ENCODE data around the gene TIGD6. TPM values are rescaled to one million over a fixed set of nuclear protein-coding genes. Genes with fewer than 3 reads are reported as not detected.
"Not testable (repeated sequence)": the region's sequence is repeated elsewhere in the genome, so short reads cannot be mapped to it uniquely, and the experiment has no call there.

TIGD6 gene
- total and polyA plus RNA-seq, 8 donors = 3.7 to 5.8 (median 4.4) TPM

- no peaks in the 10 kb centered on the region for H3K4me1 ChIP-seq
- no peak for TF ChIP-seq CTCF (IDR thresholded peaks at IDR 0.05)
- intact Hi-C loops (cut with DNase I) = no loop called here
- peaks cover 12 to 98% of the 10 kb centered on the region in 2 donors for H3K36me3 ChIP-seq
- no peaks in the 10 kb centered on the region for H3K27me3 ChIP-seq
- ATAC-seq (peak; percentile 9), DNase-seq (no peak)
- no peaks in the 10 kb centered on the region for H3K9me3 ChIP-seq
- H3K27ac ChIP-seq = no peak overlapping the region
- H3K4me3 ChIP-seq = no peak overlapping the region
Measured at GRCh38 chr5:150035139-150035895, 34.9 kb upstream of the TIGD6 start.

- no peak for TF ChIP-seq CTCF (IDR thresholded peaks at IDR 0.05)
Measured at GRCh38 chr5:150034662-150035061, 34.2 kb upstream of the TIGD6 start.

GRCh38 chr5:150033334-150033733 is 32.9 kb upstream of the TIGD6 start:
- peaks cover 14 to 99% of the 10 kb centered on the region in 2 donors for H3K36me3 ChIP-seq
- DNase-seq (no peak), ATAC-seq (no peak)
- no peaks in the 10 kb centered on the region for H3K4me1 ChIP-seq
- H3K27ac ChIP-seq = no peak overlapping the region
- intact Hi-C loops (cut with DNase I) = no loop called here
- H3K9me3 ChIP-seq = no peaks in the 10 kb centered on the region
- no peak for TF ChIP-seq CTCF (IDR thresholded peaks at IDR 0.05)
- no peaks in the 10 kb centered on the region for H3K27me3 ChIP-seq
- H3K4me3 ChIP-seq = no peak overlapping the region

More at GRCh38 chr5:150034662-150035061, 34.2 kb upstream of the TIGD6 start:
- no peak for DNase-seq
- Histone ChIP-seq H3K4me1 (no peaks in the 10 kb centered on the region), H3K9me3 (no peaks in the 10 kb centered on the region), H3K4me3 (no peak overlapping the region), H3K27me3 (no peaks in the 10 kb centered on the region), H3K27ac (no peak overlapping the region), H3K36me3 (peaks cover 14 to 98% of the 10 kb centered on the region in 2 donors)
- ATAC-seq = peak; percentile 62
- intact Hi-C loops (cut with DNase I) = no loop called here

- intact Hi-C loops (cut with DNase I); H3K9me3 ChIP-seq; H3K4me3 ChIP-seq; DNase-seq; H3K27me3 ChIP-seq; H3K4me1 ChIP-seq; H3K27ac ChIP-seq; ATAC-seq: not testable (repeated sequence)
- H3K36me3 ChIP-seq = peaks cover 6 to 98% of the 10 kb centered on the region in 2 donors
Measured at GRCh38 chr5:150028047-150028446, 27.6 kb upstream of the TIGD6 start.

GRCh38 chr5:150026682-150027172 is 26.3 kb upstream of the TIGD6 start:
- Histone ChIP-seq H3K27ac (no peak overlapping the region), H3K4me1 (peaks cover 4 to 13% of the 10 kb centered on the region in 2 donors), H3K4me3 (no peak overlapping the region), H3K36me3 (peaks cover 6 to 98% of the 10 kb centered on the region in 2 donors), H3K27me3 (no peaks in the 10 kb centered on the region), H3K9me3 (no peaks in the 10 kb centered on the region)
- TF ChIP-seq CTCF (IDR thresholded peaks at IDR 0.05) = no peak
- ATAC-seq (no peak), DNase-seq (no peak)
- intact Hi-C loops (cut with DNase I) = no loop called here
